Liver (tissue), 9 donors: Measurements from ENCODE around the gene TTF1. TPM values are rescaled to one million over a fixed set of nuclear protein-coding genes. Genes with fewer than 3 reads are reported as not detected.
A peak's percentile ranks its signal among the peaks of the same experiment; 100 is the strongest.

Experiments
- DNase-seq: peaks from one replicate; pipeline ENCODE4 v3.0.0-alpha.2; 2017; ENCODE audit warnings: low spot score
- H3K27ac ChIP-seq, 2 donors: one replicate each; pipeline ENCODE4 v1.7.0; 2013; ENCODE audit warnings: inconsistent platforms in 2 of 2, low read length in 2 of 2, control low read depth in 1 of 2, low read depth in 1 of 2, mild to moderate bottlenecking in 1 of 2
- H3K27me3 ChIP-seq, 4 donors: one replicate each; pipeline versions ENCODE4 v1.6.1 to v1.7.0; 2013; ENCODE audit warnings: low read length in 3 of 4, inconsistent platforms in 1 of 4, mild to moderate bottlenecking in 1 of 4, moderate library complexity in 1 of 4; ENCODE audit not compliant: control insufficient read depth in 4 of 4, insufficient read depth in 4 of 4
- H3K36me3 ChIP-seq, 4 donors: one replicate each; pipeline versions ENCODE4 v1.6.1 to v1.7.0; 2013; ENCODE audit warnings: low read length in 3 of 4, mild to moderate bottlenecking in 3 of 4, low read depth in 1 of 4, moderate library complexity in 1 of 4; ENCODE audit not compliant: control insufficient read depth in 4 of 4, insufficient read depth in 3 of 4
- H3K4me1 ChIP-seq, 4 donors: one replicate each; pipeline versions ENCODE4 v1.6.1 to v1.7.0; 2013; ENCODE audit warnings: low read length in 3 of 4, mild to moderate bottlenecking in 3 of 4, moderate library complexity in 1 of 4; ENCODE audit not compliant: control insufficient read depth in 4 of 4, insufficient read depth in 4 of 4
- H3K4me3 ChIP-seq, 3 donors: one replicate each; pipeline versions ENCODE4 v1.6.1 to v1.7.0; 2013; ENCODE audit warnings: low read length in 3 of 3, control low read depth in 1 of 3, low read depth in 1 of 3, mild to moderate bottlenecking in 1 of 3
- H3K9ac ChIP-seq, 2 donors: one replicate each; pipeline ENCODE4 v1.7.0; 2013; ENCODE audit warnings: low read length in 2 of 2, mild to moderate bottlenecking in 2 of 2, moderate library complexity in 2 of 2, control low read depth in 1 of 2, low read depth in 1 of 2
- H3K9me3 ChIP-seq, 4 donors: one replicate each; pipeline versions ENCODE4 v1.6.1 to v1.7.0; 2013; ENCODE audit warnings: low read length in 3 of 4; ENCODE audit not compliant: control insufficient read depth in 4 of 4
- ATF3 ChIP-seq: IDR thresholded peaks from 2 replicates; pipeline ENCODE4 v1.6.1; 2016; ENCODE audit warnings: antibody characterized with exemption
- CTCF ChIP-seq: fragments of 150-350 bp; IDR thresholded peaks from 2 replicates; pipeline ENCODE4 v1.5.1; 2017; ENCODE audit warnings: improper control_type of control experiment, low read depth, low read length; ENCODE audit not compliant: missing input control
- EGR1 ChIP-seq, 2 donors: IDR thresholded peaks; 2 replicates each; pipeline ENCODE4 v1.6.1; 2016 to 2018; ENCODE audit warnings: antibody characterized with exemption in 2 of 2, low read depth in 2 of 2
- FOXA1 ChIP-seq: IDR thresholded peaks from 2 replicates; pipeline ENCODE4 v1.6.1; 2016; ENCODE audit warnings: antibody characterized with exemption
- GABPA ChIP-seq, 2 donors: IDR thresholded peaks in 1 of 2; conservative IDR thresholded peaks in 1 of 2; 2 replicates each; pipeline ENCODE4 v1.6.1; 2016; ENCODE audit warnings: antibody characterized with exemption in 2 of 2, mild to moderate bottlenecking in 1 of 2, moderate library complexity in 1 of 2
- HNF4A ChIP-seq, 2 donors: conservative IDR thresholded peaks; 2 replicates each; pipeline ENCODE4 v1.6.1; 2016; ENCODE audit warnings: antibody characterized with exemption in 2 of 2, mild to moderate bottlenecking in 2 of 2
- HNF4G ChIP-seq: IDR thresholded peaks from 2 replicates; pipeline ENCODE4 v1.6.1; 2016; ENCODE audit warnings: antibody characterized with exemption
- NR2F2 ChIP-seq: IDR thresholded peaks from 2 replicates; pipeline ENCODE4 v1.6.1; 2016; ENCODE audit warnings: antibody characterized with exemption
- REST ChIP-seq: IDR thresholded peaks from 2 replicates; pipeline ENCODE4 v1.6.1; 2016; ENCODE audit warnings: antibody characterized with exemption, mild to moderate bottlenecking
- RXRA ChIP-seq, 2 donors: IDR thresholded peaks; 2 replicates each; pipeline ENCODE4 v1.6.1; 2017 to 2018; ENCODE audit warnings: antibody characterized with exemption in 2 of 2, mild to moderate bottlenecking in 1 of 2
- SP1 ChIP-seq: IDR thresholded peaks from 2 replicates; pipeline ENCODE4 v1.6.1; 2018; ENCODE audit warnings: antibody characterized with exemption, mild to moderate bottlenecking
- ZBTB33 ChIP-seq: IDR thresholded peaks from 2 replicates; pipeline ENCODE4 v1.6.1; 2016; ENCODE audit warnings: antibody characterized with exemption
- WGBS: extraction: QIAGEN DNeasy Blood & Tissue Kit; methylation state at CpG from one replicate; pipeline ENCODE4 v1.1.7; 2013; 5-methylcytosine and 5-hydroxymethylcytosine counted together
- polyA plus RNA-seq, 2 donors: library from polyadenylated mRNA; stranded (reverse) in 1 of 2; unstranded in 1 of 2; fragments of 200-250 nt in 1 of 2; fragments of >200 nt in 1 of 2; fragmentation: Nextera tagmentation in 1 of 2; extraction: Ambion mirVana in 1 of 2; gene quantifications; one replicate each; pipeline versions ENCODE4 v1.2.1 to v1.2.3, GENCODE V29; 2013 to 2015
- total RNA-seq, 2 donors: library from RNA; depleted of rRNA; stranded (reverse); fragments of >200 nt; gene quantifications; one replicate each; pipeline ENCODE4 v1.2.3, GENCODE V29; 2014
- TF ChIP-seq, protein P1 (sequence below): IDR thresholded peaks from 2 replicates; pipeline ENCODE4 v1.6.1; 2016; ENCODE audit warnings: antibody characterized with exemption
- donor health status: healthy.
- donor health status: healthy.
- donor health status: healthy.
- donor health status: healthy.
- donor health status: healthy.

TTF1 gene
- total and polyA plus RNA-seq, 4 donors, result 1.9 to 6.1 (median 2.6) TPM

- Histone ChIP-seq H3K4me1 (peaks cover 0 to 4% (median 0%) of the 10 kb centered on the region in 4 donors), H3K4me3 (no peak overlapping the region), H3K9me3 (no peaks in the 10 kb centered on the region), H3K27ac (no peak overlapping the region), H3K27me3 (no peaks in the 10 kb centered on the region), H3K9ac (no peak overlapping the region), H3K36me3 (no peaks in the 10 kb centered on the region)
- no peak for DNase-seq
- no peak for TF ChIP-seq RXRA (IDR thresholded peaks at IDR 0.05)
- no peak for TF ChIP-seq SP1
- no peak for TF ChIP-seq FOXA1
- TF ChIP-seq HNF4A (conservative IDR thresholded peaks at IDR 0.05), result no peak
- no peak for TF ChIP-seq EGR1 (IDR thresholded peaks at IDR 0.05; ENCODE audit: low read depth in 2 of 2)
- TF ChIP-seq GABPA (IDR thresholded peaks at IDR 0.05 in 1 of 2, conservative IDR thresholded peaks at IDR 0.05 in 1 of 2), result no peak
- no peak for TF ChIP-seq ATF3
- TF ChIP-seq, protein P1, sequence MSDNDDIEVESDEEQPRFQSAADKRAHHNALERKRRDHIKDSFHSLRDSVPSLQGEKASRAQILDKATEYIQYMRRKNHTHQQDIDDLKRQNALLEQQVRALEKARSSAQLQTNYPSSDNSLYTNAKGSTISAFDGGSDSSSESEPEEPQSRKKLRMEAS, result no peak
- WGBS, result 92% methylated on average over 4 of the region's 4 CpGs
These were observed 37.2 kb downstream of the TTF1 start for GRCh38 chr9:132369421-132369820.

GRCh38 chr9:132367613-132368313, 38.9 kb downstream of the TTF1 start:
- no peaks in the 10 kb centered on the region for H3K4me1 ChIP-seq
- no peaks in the 10 kb centered on the region for H3K27me3 ChIP-seq
- DNase-seq, result no peak
- H3K9me3 ChIP-seq, result no peaks in the 10 kb centered on the region
- TF ChIP-seq REST, result no peak
- no peaks in the 10 kb centered on the region for H3K36me3 ChIP-seq
- H3K4me3 ChIP-seq, result no peak overlapping the region
- peak overlapping the region in 1 of 2 donors; percentile 37 for H3K27ac ChIP-seq
- H3K9ac ChIP-seq, result no peak overlapping the region
- WGBS, result 74% methylated on average over 13 of the region's 13 CpGs

- H3K27ac ChIP-seq, result no peak overlapping the region
- H3K27me3 ChIP-seq, result no peaks in the 10 kb centered on the region
- H3K4me1 ChIP-seq, result no peaks in the 10 kb centered on the region
- no peaks in the 10 kb centered on the region for H3K36me3 ChIP-seq
- no peak overlapping the region for H3K9ac ChIP-seq
- TF ChIP-seq SP1, result no peak
- no peak for TF ChIP-seq ZBTB33
- no peak for TF ChIP-seq HNF4G
- TF ChIP-seq GABPA (IDR thresholded peaks at IDR 0.05 in 1 of 2, conservative IDR thresholded peaks at IDR 0.05 in 1 of 2), result no peak
- TF ChIP-seq CTCF, result no peak
- TF ChIP-seq EGR1 (IDR thresholded peaks at IDR 0.05; ENCODE audit: low read depth in 2 of 2), result no peak
- TF ChIP-seq HNF4A (conservative IDR thresholded peaks at IDR 0.05), result no peak
- TF ChIP-seq FOXA1, result no peak
- no peak for TF ChIP-seq NR2F2
- TF ChIP-seq RXRA (IDR thresholded peaks at IDR 0.05), result no peak
- WGBS, result 92% methylated on average over 4 of the region's 4 CpGs
- no peaks in the 10 kb centered on the region for H3K9me3 ChIP-seq
- H3K4me3 ChIP-seq, result no peak overlapping the region
- no peak for DNase-seq
These were observed 40.2 kb downstream of the TTF1 start for GRCh38 chr9:132366481-132366880.
